Glutamatergic neuron (in vitro differentiated cells): ENCODE data around the gene PRR20D. TPM values are rescaled to one million over a fixed set of nuclear protein-coding genes. Genes with fewer than 3 reads are reported as not detected.

Experiments
- DNase-seq: peaks from one replicate; pipeline ENCODE4 v3.0.0; 2022
- H3K27ac Mint-ChIP-seq: one replicate; pipeline ENCODE4 v1.8.0; 2020; ENCODE audit warnings: mild to moderate bottlenecking, mixed read lengths, inconsistent platforms; ENCODE audit not compliant: unreplicated experiment
- H3K27me3 Mint-ChIP-seq: one replicate; pipeline ENCODE4 v1.8.0; 2020; ENCODE audit warnings: mild to moderate bottlenecking, moderate library complexity, mixed read lengths, inconsistent platforms; ENCODE audit not compliant: unreplicated experiment
- H3K36me3 Mint-ChIP-seq: one replicate; pipeline ENCODE4 v1.8.0; 2020; ENCODE audit warnings: mild to moderate bottlenecking, mixed read lengths, inconsistent platforms; ENCODE audit not compliant: unreplicated experiment
- H3K4me1 Mint-ChIP-seq: one replicate; pipeline ENCODE4 v1.8.0; 2020; ENCODE audit warnings: mild to moderate bottlenecking, low read depth, mixed read lengths, inconsistent platforms; ENCODE audit not compliant: unreplicated experiment
- H3K4me3 Mint-ChIP-seq: one replicate; pipeline ENCODE4 v1.8.0; 2020; ENCODE audit warnings: mild to moderate bottlenecking, mixed read lengths, inconsistent platforms; ENCODE audit not compliant: unreplicated experiment
- H3K9me3 Mint-ChIP-seq: one replicate; pipeline ENCODE4 v1.8.0; 2020; ENCODE audit warnings: mild to moderate bottlenecking, moderate library complexity, mixed read lengths, inconsistent platforms; ENCODE audit not compliant: unreplicated experiment
- CTCF ChIP-seq: fragments of 200-600 bp; sonication (generic); IDR thresholded peaks from one replicate; pipeline ENCODE4 v1.5.0; 2021; ENCODE audit not compliant: partially characterized antibody, unreplicated experiment
- total RNA-seq: library from RNA; stranded (reverse); fragmentation: NEBNext Ultra II Directional; extraction: Animal tissue kit (Norgen Biotek cat#: 25700); gene quantifications from one replicate; pipeline ENCODE4 v1.2.1, GENCODE V29; 2021; ENCODE audit not compliant: unreplicated experiment

Gene PRR20D
- total RNA-seq, 1 donor from 2014 or later, result not detected

- no peak overlapping the region for H3K4me3 Mint-ChIP-seq
- no peak for DNase-seq
- H3K36me3 Mint-ChIP-seq, result no peaks in the 10 kb centered on the region
- H3K27ac Mint-ChIP-seq, result no peak overlapping the region
- no peaks in the 10 kb centered on the region for H3K27me3 Mint-ChIP-seq
- H3K4me1 Mint-ChIP-seq, result peaks cover 5% of the 10 kb centered on the region
- no peaks in the 10 kb centered on the region for H3K9me3 Mint-ChIP-seq
- no peak for TF ChIP-seq CTCF
These were observed 52.6 kb downstream of the PRR20D start for GRCh38 chr13:57212989-57213388.

Other genes with a start within 250 kb of the PRR20D start
- not detected for gene PRR20A, start 19.7 kb upstream of the PRR20D start, total RNA-seq
- gene PRR20B, start 13.1 kb upstream of the PRR20D start, total RNA-seq, result not detected
- gene PRR20C, start 6.6 kb upstream of the PRR20D start, total RNA-seq, result not detected
- gene PRR20E, start 6.6 kb downstream of the PRR20D start, total RNA-seq, result not detected